ENCODE results near the gene SHOC2. TPM values are rescaled to one million over a fixed set of nuclear protein-coding genes. Genes with fewer than 3 reads are reported as not detected.

Gene SHOC2
- total RNA-seq, 1 donor from 2014 or later = 48.9 TPM

DNA sequence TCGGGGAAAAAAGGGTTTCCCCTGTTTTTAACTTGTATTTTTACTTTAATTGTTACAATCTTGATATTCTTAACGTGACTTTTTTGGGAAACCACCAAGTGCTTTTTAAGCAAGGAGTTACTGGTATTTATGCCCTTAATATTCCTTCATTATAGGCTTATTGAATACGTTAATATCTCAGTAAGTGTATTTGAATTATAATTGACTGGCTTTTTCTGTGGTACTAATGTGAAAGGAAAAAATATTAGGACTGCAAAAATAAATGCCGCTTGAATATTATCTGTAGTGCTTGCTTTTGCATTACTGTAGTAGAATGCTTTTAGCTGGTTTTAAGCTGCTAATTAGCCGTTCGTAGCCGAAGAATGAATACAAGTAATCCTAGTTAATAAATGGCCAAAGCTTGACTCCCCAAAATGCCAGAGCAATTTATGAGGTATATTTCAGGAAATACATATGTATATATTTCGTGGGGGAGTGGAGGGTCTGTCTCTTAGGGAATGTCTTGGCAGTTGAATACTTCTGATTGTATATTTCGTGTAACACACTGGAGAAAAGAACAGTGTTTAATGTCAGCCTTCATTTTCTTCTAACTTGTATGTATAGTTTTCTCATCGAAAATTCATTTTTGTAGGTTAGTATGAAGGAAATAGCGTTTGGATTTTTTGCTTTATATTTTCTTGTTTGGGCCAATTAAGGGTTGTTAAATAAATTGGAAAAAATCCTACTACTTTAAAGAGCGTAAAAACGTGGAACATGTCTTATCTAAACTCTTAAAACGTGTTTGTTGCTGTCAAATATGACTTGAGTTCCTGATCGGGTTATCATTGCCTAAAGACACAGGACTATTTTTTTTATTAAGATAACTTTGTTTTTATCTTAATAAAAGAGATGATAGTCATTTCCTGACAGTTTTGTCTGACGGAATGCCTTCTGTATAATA lies 46.1 kb upstream of the SHOC2 start:
- H3K27me3 Mint-ChIP-seq (ENCODE audit: unreplicated experiment) = peaks cover 19% of the 10 kb centered on the region
- peaks cover 16% of the 10 kb centered on the region for H3K36me3 Mint-ChIP-seq (ENCODE audit: low read depth, unreplicated experiment)
- no peaks in the 10 kb centered on the region for H3K9me3 Mint-ChIP-seq (ENCODE audit: unreplicated experiment)
- TF ChIP-seq, protein P1, sequence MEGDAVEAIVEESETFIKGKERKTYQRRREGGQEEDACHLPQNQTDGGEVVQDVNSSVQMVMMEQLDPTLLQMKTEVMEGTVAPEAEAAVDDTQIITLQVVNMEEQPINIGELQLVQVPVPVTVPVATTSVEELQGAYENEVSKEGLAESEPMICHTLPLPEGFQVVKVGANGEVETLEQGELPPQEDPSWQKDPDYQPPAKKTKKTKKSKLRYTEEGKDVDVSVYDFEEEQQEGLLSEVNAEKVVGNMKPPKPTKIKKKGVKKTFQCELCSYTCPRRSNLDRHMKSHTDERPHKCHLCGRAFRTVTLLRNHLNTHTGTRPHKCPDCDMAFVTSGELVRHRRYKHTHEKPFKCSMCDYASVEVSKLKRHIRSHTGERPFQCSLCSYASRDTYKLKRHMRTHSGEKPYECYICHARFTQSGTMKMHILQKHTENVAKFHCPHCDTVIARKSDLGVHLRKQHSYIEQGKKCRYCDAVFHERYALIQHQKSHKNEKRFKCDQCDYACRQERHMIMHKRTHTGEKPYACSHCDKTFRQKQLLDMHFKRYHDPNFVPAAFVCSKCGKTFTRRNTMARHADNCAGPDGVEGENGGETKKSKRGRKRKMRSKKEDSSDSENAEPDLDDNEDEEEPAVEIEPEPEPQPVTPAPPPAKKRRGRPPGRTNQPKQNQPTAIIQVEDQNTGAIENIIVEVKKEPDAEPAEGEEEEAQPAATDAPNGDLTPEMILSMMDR (IDR thresholded peaks at IDR 0.05; ENCODE audit: unreplicated experiment) = no peak
- H3K27ac Mint-ChIP-seq (ENCODE audit: unreplicated experiment) = peak overlapping the region; percentile 94
- DNase-seq (ENCODE audit: low spot score) = no peak
- H3K4me1 Mint-ChIP-seq (ENCODE audit: unreplicated experiment) = peaks cover 38% of the 10 kb centered on the region
- H3K4me3 Mint-ChIP-seq (ENCODE audit: unreplicated experiment) = peak overlapping the region; percentile 94

DNA sequence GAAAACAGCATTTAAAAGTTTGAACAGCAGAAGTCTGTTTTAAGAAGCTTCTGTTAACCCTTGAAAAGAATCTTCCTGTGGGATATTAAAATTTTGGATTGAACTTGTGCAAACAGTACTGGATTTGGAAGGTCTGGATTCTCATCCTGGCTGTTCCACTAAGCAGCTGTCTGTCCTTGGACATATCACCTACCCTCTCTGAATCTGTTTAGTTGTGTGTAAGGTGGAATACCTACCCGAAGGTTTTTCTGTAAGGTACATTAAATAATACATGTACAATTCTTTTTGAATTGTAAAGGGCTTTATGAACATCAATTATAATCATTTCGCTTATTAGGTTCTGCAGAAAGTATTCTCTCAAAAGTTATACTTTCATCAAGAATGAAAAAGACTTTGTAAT lies 45.5 kb upstream of the SHOC2 start:
- no peaks in the 10 kb centered on the region for H3K9me3 Mint-ChIP-seq (ENCODE audit: unreplicated experiment)
- H3K4me1 Mint-ChIP-seq (ENCODE audit: unreplicated experiment) = peaks cover 33% of the 10 kb centered on the region
- DNase-seq (ENCODE audit: low spot score) = no peak
- peaks cover 17% of the 10 kb centered on the region for H3K36me3 Mint-ChIP-seq (ENCODE audit: low read depth, unreplicated experiment)
- peak overlapping the region; percentile 40 for H3K27ac Mint-ChIP-seq (ENCODE audit: unreplicated experiment)
- H3K4me3 Mint-ChIP-seq (ENCODE audit: unreplicated experiment) = no peak overlapping the region
- TF ChIP-seq, protein P1 (IDR thresholded peaks at IDR 0.05; ENCODE audit: unreplicated experiment) = no peak
- peaks cover 19% of the 10 kb centered on the region for H3K27me3 Mint-ChIP-seq (ENCODE audit: unreplicated experiment)

DNA sequence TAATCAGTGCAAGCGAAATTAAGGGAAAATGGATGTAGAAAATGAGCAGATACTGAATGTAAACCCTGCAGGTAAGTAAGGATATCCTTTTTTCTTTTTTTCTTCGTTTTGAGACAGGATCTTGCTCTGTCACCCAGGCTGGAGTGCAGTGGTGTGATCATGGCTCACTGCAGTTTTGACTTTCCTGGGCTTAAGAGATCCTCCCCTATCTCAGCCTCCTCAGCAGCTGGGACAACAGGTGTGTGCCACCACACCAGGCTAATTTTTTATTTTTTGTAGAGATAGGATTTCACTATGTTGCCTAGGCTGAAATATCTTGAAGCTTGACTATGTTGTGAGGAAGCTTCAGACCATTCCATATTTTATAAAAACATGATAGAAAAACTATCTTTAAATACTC lies 43.4 kb upstream of the SHOC2 start:
- no peaks in the 10 kb centered on the region for H3K9me3 Mint-ChIP-seq (ENCODE audit: unreplicated experiment)
- H3K4me1 Mint-ChIP-seq (ENCODE audit: unreplicated experiment) = peaks cover 13% of the 10 kb centered on the region
- TF ChIP-seq, protein P1 (IDR thresholded peaks at IDR 0.05; ENCODE audit: unreplicated experiment) = no peak
- H3K27me3 Mint-ChIP-seq (ENCODE audit: unreplicated experiment) = peaks cover 12% of the 10 kb centered on the region
- no peak for DNase-seq (ENCODE audit: low spot score)
- no peak overlapping the region for H3K4me3 Mint-ChIP-seq (ENCODE audit: unreplicated experiment)
- H3K27ac Mint-ChIP-seq (ENCODE audit: unreplicated experiment) = no peak overlapping the region
- peaks cover 5% of the 10 kb centered on the region for H3K36me3 Mint-ChIP-seq (ENCODE audit: low read depth, unreplicated experiment)

DNA sequence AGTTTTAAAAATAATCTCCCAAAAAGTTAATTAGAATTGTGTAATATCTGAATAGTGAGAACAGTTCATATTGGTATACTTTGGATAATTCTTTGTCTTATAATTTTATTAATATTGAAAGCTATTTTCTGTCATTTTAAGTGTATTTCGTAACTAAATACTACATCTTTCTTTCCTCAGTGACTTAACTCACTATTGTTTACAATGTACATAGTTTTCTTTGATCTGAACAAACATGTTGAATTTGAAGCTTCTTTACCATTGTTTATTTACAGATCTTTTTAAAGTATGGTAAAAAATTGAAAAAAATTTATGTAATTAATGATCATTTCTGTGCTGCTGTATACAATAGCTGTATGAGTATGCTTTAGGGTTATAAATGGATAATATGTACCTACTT lies 42.6 kb upstream of the SHOC2 start:
- peaks cover 5% of the 10 kb centered on the region for H3K36me3 Mint-ChIP-seq (ENCODE audit: low read depth, unreplicated experiment)
- H3K9me3 Mint-ChIP-seq (ENCODE audit: unreplicated experiment) = no peaks in the 10 kb centered on the region
- H3K4me3 Mint-ChIP-seq (ENCODE audit: unreplicated experiment) = no peak overlapping the region
- H3K4me1 Mint-ChIP-seq (ENCODE audit: unreplicated experiment) = peaks cover 8% of the 10 kb centered on the region
- no peak overlapping the region for H3K27ac Mint-ChIP-seq (ENCODE audit: unreplicated experiment)
- no peak for DNase-seq (ENCODE audit: low spot score)
- H3K27me3 Mint-ChIP-seq (ENCODE audit: unreplicated experiment) = peaks cover 6% of the 10 kb centered on the region
- TF ChIP-seq, protein P1 (IDR thresholded peaks at IDR 0.05; ENCODE audit: unreplicated experiment) = no peak

DNA sequence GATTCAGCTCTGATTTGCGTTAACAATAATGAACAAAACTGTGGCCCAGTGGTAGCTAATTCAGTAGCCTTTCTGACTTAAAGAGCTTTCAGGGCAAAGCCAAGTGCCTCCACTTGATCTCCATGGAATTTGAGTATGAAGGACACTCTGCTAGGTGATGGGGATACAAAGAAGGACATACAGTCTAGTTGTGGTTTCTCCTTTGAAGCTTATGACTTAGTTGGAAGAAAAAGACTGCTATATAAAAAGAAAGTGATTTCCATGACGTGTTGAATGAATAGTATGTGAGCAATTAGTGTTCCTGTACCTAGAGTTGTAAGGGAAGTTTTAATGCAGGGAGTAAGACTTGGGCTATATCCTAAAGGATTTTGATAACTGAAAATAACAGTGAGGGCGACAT lies 39.4 kb upstream of the SHOC2 start:
- Mint-ChIP-seq H3K9me3 (ENCODE audit: unreplicated experiment) (no peaks in the 10 kb centered on the region), H3K36me3 (ENCODE audit: low read depth, unreplicated experiment) (peaks cover 5% of the 10 kb centered on the region), H3K27me3 (ENCODE audit: unreplicated experiment) (peaks cover 1% of the 10 kb centered on the region), H3K4me1 (ENCODE audit: unreplicated experiment) (no peaks in the 10 kb centered on the region), H3K27ac (ENCODE audit: unreplicated experiment) (no peak overlapping the region), H3K4me3 (ENCODE audit: unreplicated experiment) (no peak overlapping the region)
- TF ChIP-seq, protein P1 (IDR thresholded peaks at IDR 0.05; ENCODE audit: unreplicated experiment) = no peak
- DNase-seq (ENCODE audit: low spot score) = no peak

Measured in endothelial cell (in vitro differentiated cells).